ENCODE data around the gene RIOX2.

RIOX2 gene

DNA sequence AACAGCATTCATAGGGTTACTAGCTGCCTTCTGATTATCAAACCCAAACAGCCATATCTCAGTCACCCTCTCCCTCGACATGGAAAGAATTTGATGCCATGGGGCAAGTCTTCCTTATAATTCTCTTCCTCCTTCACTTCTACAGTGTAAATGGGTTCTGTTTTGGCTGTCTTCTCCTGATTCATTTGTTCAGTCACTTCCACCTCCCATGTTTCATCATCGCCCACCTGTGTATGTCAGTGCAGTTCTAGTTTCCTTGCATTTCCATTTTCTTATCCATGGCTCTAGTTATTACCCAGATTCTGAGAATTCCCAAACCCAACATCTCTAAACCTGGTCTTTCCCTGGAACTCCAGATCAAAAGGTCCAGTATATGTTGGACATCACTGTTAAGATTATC, 41.0 kb downstream of the RIOX2 start:
- DNase-seq (ENCODE audit: insufficient read length, low spot score) (no peak), FAIRE-seq (no peak)
- TF ChIP-seq, protein P1, sequence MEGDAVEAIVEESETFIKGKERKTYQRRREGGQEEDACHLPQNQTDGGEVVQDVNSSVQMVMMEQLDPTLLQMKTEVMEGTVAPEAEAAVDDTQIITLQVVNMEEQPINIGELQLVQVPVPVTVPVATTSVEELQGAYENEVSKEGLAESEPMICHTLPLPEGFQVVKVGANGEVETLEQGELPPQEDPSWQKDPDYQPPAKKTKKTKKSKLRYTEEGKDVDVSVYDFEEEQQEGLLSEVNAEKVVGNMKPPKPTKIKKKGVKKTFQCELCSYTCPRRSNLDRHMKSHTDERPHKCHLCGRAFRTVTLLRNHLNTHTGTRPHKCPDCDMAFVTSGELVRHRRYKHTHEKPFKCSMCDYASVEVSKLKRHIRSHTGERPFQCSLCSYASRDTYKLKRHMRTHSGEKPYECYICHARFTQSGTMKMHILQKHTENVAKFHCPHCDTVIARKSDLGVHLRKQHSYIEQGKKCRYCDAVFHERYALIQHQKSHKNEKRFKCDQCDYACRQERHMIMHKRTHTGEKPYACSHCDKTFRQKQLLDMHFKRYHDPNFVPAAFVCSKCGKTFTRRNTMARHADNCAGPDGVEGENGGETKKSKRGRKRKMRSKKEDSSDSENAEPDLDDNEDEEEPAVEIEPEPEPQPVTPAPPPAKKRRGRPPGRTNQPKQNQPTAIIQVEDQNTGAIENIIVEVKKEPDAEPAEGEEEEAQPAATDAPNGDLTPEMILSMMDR (IDR thresholded peaks at IDR 0.05; ENCODE audit: insufficient read depth, missing control alignments): no peak

DNA sequence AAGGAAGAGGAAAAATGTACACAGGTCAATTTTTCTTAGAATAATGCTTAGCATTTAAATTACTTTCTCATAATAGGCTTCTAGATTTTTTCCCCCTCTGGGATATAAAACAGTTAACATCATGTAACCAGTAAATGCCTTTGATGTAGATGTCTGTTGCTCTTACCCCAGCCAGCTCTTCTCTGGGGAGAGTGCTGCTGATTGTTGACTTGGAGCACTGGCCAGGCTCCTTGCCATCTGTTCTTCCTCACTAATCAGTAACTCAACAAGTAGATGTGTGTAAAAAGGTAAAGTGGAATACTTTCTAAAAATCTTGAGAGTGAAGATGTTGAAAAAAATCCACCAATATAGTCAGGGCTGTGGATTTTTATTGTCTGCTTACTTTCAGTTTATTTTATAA, 42.2 kb downstream of the RIOX2 start:
- FAIRE-seq: no peak
- TF ChIP-seq, protein P1 (IDR thresholded peaks at IDR 0.05; ENCODE audit: insufficient read depth, missing control alignments): no peak
- no peak for DNase-seq (ENCODE audit: insufficient read length, low spot score)

DNA sequence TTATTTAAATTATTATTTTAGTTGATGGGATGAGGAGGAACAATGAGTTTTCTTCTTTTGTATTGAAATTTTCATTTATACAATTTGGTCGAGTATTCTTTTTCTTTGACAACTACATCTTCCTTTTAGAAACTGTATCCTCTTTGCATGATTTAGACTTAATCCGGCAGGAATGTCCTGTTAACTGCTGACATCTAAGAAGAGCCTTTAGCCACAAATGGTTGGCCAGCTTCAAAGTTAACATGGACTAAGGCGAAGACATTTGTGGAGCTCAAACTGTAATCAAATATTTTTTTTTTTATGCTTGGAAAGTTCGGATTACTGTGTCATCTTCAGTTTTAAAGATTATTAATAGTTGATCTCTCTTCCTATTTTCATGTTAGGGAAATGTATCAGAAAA, 43.2 kb downstream of the RIOX2 start:
- TF ChIP-seq, protein P1 (IDR thresholded peaks at IDR 0.05; ENCODE audit: insufficient read depth, missing control alignments): no peak
- FAIRE-seq (no peak), DNase-seq (ENCODE audit: insufficient read length, low spot score) (no peak)

DNA sequence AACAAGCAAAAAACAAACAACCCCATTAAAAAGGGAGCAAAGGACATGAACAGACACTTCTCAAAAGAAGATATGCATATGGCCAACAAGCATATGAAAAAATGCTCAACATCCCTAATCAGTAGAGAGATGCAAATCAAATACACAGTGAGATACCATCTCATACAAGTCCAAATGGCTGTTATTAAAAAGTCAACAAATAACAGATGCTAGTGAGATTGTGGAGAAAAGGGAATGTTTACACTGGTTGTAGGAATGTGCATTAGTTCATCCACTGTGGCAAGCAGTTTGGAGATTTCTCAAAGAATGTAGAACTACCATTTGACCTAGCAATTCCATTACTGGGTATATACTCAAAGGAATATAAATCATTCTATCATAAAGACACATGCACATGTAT, 44.5 kb downstream of the RIOX2 start:
- no peak for DNase-seq (ENCODE audit: insufficient read length, low spot score)
- TF ChIP-seq, protein P1 (IDR thresholded peaks at IDR 0.05; ENCODE audit: insufficient read depth, missing control alignments): no peak
- no peak for FAIRE-seq

DNA sequence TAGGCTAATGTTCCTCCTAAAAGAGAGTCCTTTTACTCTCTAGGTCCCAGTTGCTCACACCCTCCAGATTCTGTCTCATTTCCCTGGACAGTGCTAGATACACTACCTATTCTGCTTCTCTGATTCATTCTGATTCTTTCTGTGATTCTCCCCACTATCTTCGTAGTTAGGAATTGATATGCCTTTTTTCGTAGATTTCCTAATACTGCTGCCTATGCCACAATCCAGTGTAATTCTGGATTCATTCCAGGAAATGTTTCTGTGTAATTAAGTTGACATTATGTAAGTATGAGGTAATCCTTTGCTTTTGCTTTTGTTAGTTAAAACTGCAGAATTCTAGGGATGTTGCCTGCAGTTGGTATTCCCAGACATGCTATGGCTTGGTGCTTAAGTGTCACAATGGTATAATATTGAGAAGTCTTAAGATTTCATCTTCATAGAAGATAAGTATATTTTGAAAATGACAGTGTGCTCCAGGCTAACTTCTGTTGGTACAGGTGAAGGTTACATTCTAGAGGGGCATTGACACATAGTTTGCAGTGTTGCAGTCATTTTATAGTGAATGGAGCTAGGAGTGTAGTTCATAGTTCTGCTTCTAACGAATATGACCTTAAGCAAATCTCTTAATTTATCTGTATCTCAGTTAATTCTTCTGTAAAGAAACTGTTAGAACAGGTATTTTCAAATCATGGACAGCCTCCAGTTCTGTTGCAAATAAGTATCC, 54.3 kb downstream of the RIOX2 start:
- TF ChIP-seq, protein P1 (IDR thresholded peaks at IDR 0.05; ENCODE audit: insufficient read depth, missing control alignments): no peak
- DNase-seq (ENCODE audit: insufficient read length, low spot score): no peak
- no peak for FAIRE-seq

DNA sequence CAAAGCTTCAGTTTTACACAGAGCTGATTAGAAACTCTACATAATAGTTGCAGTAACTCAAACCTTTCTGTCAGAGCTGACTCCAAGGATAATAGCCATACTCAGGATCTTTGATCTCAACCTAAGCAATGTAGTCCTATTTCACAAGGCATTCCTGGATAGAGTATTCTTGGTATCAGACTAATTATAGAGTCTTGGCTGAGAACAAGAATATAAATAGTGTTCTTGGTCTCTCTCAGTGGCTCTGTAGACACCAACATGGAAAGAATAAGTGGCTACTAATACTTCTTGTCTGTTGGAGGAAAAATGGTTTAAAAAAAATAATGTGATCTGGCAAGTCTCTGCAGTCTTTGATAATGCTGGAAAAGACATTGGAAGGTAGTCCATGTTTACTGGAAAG, 55.7 kb downstream of the RIOX2 start:
- FAIRE-seq: no peak
- DNase-seq (ENCODE audit: insufficient read length, low spot score): no peak
- TF ChIP-seq, protein P1 (IDR thresholded peaks at IDR 0.05; ENCODE audit: insufficient read depth, missing control alignments): no peak

DNA sequence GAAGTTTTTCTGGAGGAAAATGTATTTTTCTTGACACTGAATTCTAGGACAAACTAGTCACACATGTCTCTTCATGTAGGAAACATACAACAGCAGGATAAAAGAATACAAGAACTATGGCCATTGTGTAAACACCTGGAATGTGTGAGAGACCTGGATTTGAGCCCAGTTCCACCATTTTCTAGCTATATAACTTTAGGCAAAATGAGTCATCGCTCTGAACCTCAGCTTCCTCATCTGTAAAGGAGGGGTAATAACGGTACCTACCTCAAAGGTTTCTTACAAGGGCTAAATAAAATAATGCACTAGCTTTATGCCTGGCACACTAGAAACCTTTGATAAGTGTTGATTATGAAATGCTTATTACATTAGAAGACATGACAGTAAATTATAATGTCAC, 57.8 kb downstream of the RIOX2 start:
- DNase-seq (ENCODE audit: insufficient read length, low spot score) (no peak), FAIRE-seq (no peak)
- TF ChIP-seq, protein P1 (IDR thresholded peaks at IDR 0.05; ENCODE audit: insufficient read depth, missing control alignments): no peak
